IMR-90 (cell line): ENCODE data around the gene LDHAL6B. TPM values are rescaled to one million over a fixed set of nuclear protein-coding genes. Genes with fewer than 3 reads are reported as not detected.
A peak's percentile ranks its signal among the peaks of the same experiment; 100 is the strongest.

ENCODE experiments used
- ATAC-seq: fragments of 200-7000 bp; cut with Tn5 transposase; 2 replicates; pipeline ENCODE4 v1.9.1; 2020; ENCODE audit warnings: low read depth, mild to moderate bottlenecking, moderate library complexity
- BruUV-seq: library from RNA; stranded (reverse); fragments of 400-500 nt; replicated peaks from 2 replicates; lab custom pipeline; 2021; lab: Mats Ljungman, UMichigan
- CTCF ChIA-PET: fragments of 300-600 bp; formaldehyde crosslinking; extraction: SDS; loops from one replicate; lab custom pipeline; 2021; ENCODE audit warnings: antibody characterized with exemption; lab: Yijun Ruan, JAX
- POLR2A ChIA-PET: fragments of 300-600 bp; sonication (Branson Sonifier 250); formaldehyde crosslinking; loops from one replicate; lab custom pipeline; 2022; ENCODE audit warnings: antibody characterized with exemption; ENCODE audit not compliant: unreplicated experiment; lab: Charles Lee
- DNase-seq: peaks from one replicate; pipeline ENCODE4 v3.0.0; 2013
- H2AFZ ChIP-seq: replicated peaks from 2 replicates; pipeline ENCODE3; 2013; ENCODE audit warnings: low read length, mild to moderate bottlenecking; ENCODE audit not compliant: poor library complexity
- H2AK5ac ChIP-seq: 2 replicates; pipeline ENCODE4 v1.6.1; 2013; ENCODE audit warnings: low read depth, low read length, inconsistent platforms
- H2AK9ac ChIP-seq: replicated peaks from 2 replicates; pipeline ENCODE3; 2013; ENCODE audit warnings: mild to moderate bottlenecking, low read depth, low read length, moderate library complexity; ENCODE audit not compliant: poor library complexity
- H2BK120ac ChIP-seq: 2 replicates; pipeline ENCODE4 v1.6.1; 2013; ENCODE audit warnings: low read depth, low read length, inconsistent platforms
- H2BK15ac ChIP-seq: 3 replicates; pipeline ENCODE4 v1.6.1; 2013; ENCODE audit warnings: low read depth, low read length, inconsistent platforms
- H2BK20ac ChIP-seq: 2 replicates; pipeline ENCODE4 v1.6.1; 2013; ENCODE audit warnings: low read depth, mild to moderate bottlenecking, inconsistent platforms, low read length, moderate library complexity
- H2BK5ac ChIP-seq: 2 replicates; pipeline ENCODE4 v1.6.1; 2013; ENCODE audit warnings: mild to moderate bottlenecking, low read depth, low read length, inconsistent platforms; ENCODE audit not compliant: poor library complexity, severe bottlenecking
- H3K14ac ChIP-seq: replicated peaks from 2 replicates; pipeline ENCODE4 v1.6.1; 2013; ENCODE audit warnings: low read depth, low read length, inconsistent platforms
- H3K18ac ChIP-seq: 2 replicates; pipeline ENCODE4 v1.6.1; 2013; ENCODE audit warnings: low read depth, low read length, control low read depth
- H3K23ac ChIP-seq: 2 replicates; pipeline ENCODE4 v1.6.1; 2013; ENCODE audit warnings: low read depth, low read length, inconsistent platforms
- H3K27ac ChIP-seq: 2 replicates; pipeline ENCODE4 v1.5.1; 2013; ENCODE audit warnings: mild to moderate bottlenecking, control low read depth, low read length; ENCODE audit not compliant: insufficient read depth
- H3K27me3 ChIP-seq: 2 replicates; pipeline ENCODE4 v1.6.1; 2013; ENCODE audit warnings: low read length; ENCODE audit not compliant: control insufficient read depth, insufficient read depth
- H3K36me3 ChIP-seq: 2 replicates; pipeline ENCODE4 v1.6.1; 2013; ENCODE audit warnings: low read length, mixed read lengths; ENCODE audit not compliant: control insufficient read depth, insufficient read depth
- H3K4ac ChIP-seq: 2 replicates; pipeline ENCODE4 v1.6.1; 2013; ENCODE audit warnings: low read depth, low read length, inconsistent platforms
- H3K4me1 ChIP-seq: 2 replicates; pipeline ENCODE4 v1.6.1; 2013; ENCODE audit warnings: low read length, mixed read lengths; ENCODE audit not compliant: control insufficient read depth, insufficient read depth
- H3K4me2 ChIP-seq: 2 replicates; pipeline ENCODE4 v1.6.1; 2013; ENCODE audit warnings: low read depth, mild to moderate bottlenecking, control low read depth, low read length, moderate library complexity
- H3K4me3 ChIP-seq: 2 replicates; pipeline ENCODE4 v1.5.1; 2013; ENCODE audit warnings: low read depth, mild to moderate bottlenecking, control low read depth, low read length, moderate library complexity; ENCODE audit not compliant: insufficient read depth
- H3K56ac ChIP-seq: 2 replicates; pipeline ENCODE4 v1.6.1; 2013; ENCODE audit warnings: low read length, inconsistent platforms; ENCODE audit not compliant: insufficient read depth; ENCODE audit errors: extremely low read depth
- H3K79me1 ChIP-seq, 2 experiments: 2 replicates each; pipeline ENCODE4 v1.6.1; 2013; ENCODE audit warnings: low read length in 2 of 2, inconsistent platforms in 1 of 2, low read depth in 1 of 2
- H3K9ac ChIP-seq: 2 replicates; pipeline ENCODE4 v1.6.1; 2013; ENCODE audit warnings: low read depth, low read length, control low read depth
- H3K9me1 ChIP-seq: 2 replicates; pipeline ENCODE4 v1.6.1; 2013; ENCODE audit warnings: low read length, inconsistent platforms; ENCODE audit not compliant: insufficient read depth
- H3K9me3 ChIP-seq: 2 replicates; pipeline ENCODE4 v1.6.1; 2013; ENCODE audit warnings: low read length; ENCODE audit not compliant: control insufficient read depth, insufficient read depth
- H4K20me1 ChIP-seq: 2 replicates; pipeline ENCODE4 v1.6.1; 2013; ENCODE audit warnings: low read length, inconsistent platforms; ENCODE audit not compliant: insufficient read depth
- H4K5ac ChIP-seq: 2 replicates; pipeline ENCODE4 v1.6.1; 2013; ENCODE audit warnings: mild to moderate bottlenecking, low read depth, low read length, control low read depth
- H4K8ac ChIP-seq, 2 experiments: 2 replicates each; pipeline ENCODE4 v1.6.1; 2013; ENCODE audit warnings: low read depth in 2 of 2, low read length in 2 of 2, control low read depth in 1 of 2, inconsistent platforms in 1 of 2
- H4K91ac ChIP-seq: 2 replicates; pipeline ENCODE4 v1.6.1; 2013; ENCODE audit warnings: low read depth, low read length, inconsistent platforms; ENCODE audit not compliant: insufficient read depth
- CEBPB ChIP-seq: IDR thresholded peaks from 2 replicates; pipeline ENCODE4 v1.6.1; 2012; ENCODE audit warnings: low read depth, low read length, improper control_type of control experiment
- FOS ChIP-seq: fragments of 150-350 bp; IDR thresholded peaks from 2 replicates; pipeline ENCODE4 v1.6.1; 2016; ENCODE audit warnings: low read depth, low read length
- MAFK ChIP-seq: IDR thresholded peaks from 2 replicates; pipeline ENCODE4 v1.6.1; 2012; ENCODE audit warnings: low read depth, low read length, improper control_type of control experiment
- MAZ ChIP-seq: IDR thresholded peaks from 2 replicates; pipeline ENCODE4 v1.6.1; 2012; ENCODE audit warnings: low read depth, mild to moderate bottlenecking, low read length, improper control_type of control experiment, moderate library complexity, borderline replicate concordance
- MXI1 ChIP-seq: IDR thresholded peaks from 2 replicates; pipeline ENCODE4 v1.6.1; 2012; ENCODE audit warnings: low read depth, mild to moderate bottlenecking, low read length, moderate library complexity, borderline replicate concordance
- NFE2L2 ChIP-seq: fragments of 150-350 bp; IDR thresholded peaks from 2 replicates; pipeline ENCODE4 v1.6.1; 2016; ENCODE audit warnings: low read depth, mild to moderate bottlenecking, low read length
- RAD21 ChIP-seq: IDR thresholded peaks from 2 replicates; pipeline ENCODE4 v1.6.1; 2012; ENCODE audit warnings: low read length, improper control_type of control experiment
- RCOR1 ChIP-seq: IDR thresholded peaks from 2 replicates; pipeline ENCODE4 v1.6.1; 2012; ENCODE audit warnings: mild to moderate bottlenecking, low read length, improper control_type of control experiment; ENCODE audit not compliant: insufficient replicate concordance
- RFX5 ChIP-seq: IDR thresholded peaks from 2 replicates; pipeline ENCODE4 v1.8.0; 2012; ENCODE audit warnings: low read depth, mild to moderate bottlenecking, low read length, moderate library complexity
- SMC3 ChIP-seq: fragments of 150-350 bp; IDR thresholded peaks from 2 replicates; pipeline ENCODE4 v1.6.1; 2016; ENCODE audit warnings: low read depth, mild to moderate bottlenecking, antibody characterized with exemption, low read length, moderate library complexity
- WGBS, 2 experiments: methylation state at CpG; one replicate each; pipeline versions ENCODE4 v1.1.5 to v1.1.7; 2013; ENCODE audit warnings: missing lambda C conversion rate in 2 of 2; ENCODE audit not compliant: insufficient read length in 1 of 2; ENCODE audit errors: extremely low coverage in 2 of 2; 5-methylcytosine and 5-hydroxymethylcytosine counted together
- dilution Hi-C: fragments of 300-500 bp; cut with HindIII; formaldehyde crosslinking; loops from one replicate; pipeline ENCODE4 v1.14.3; 2018; ENCODE audit warnings: low sequenced_read_pairs; ENCODE audit not compliant: unreplicated experiment
- in situ Hi-C: fragments of 300-500 bp; cut with MboI; formaldehyde crosslinking; loops from 3 replicates; pipeline ENCODE4 v1.14.3; 2019; ENCODE audit warnings: low sequenced_read_pairs, inconsistent platforms, mixed read lengths
- intact Hi-C: fragments of 100-400 bp; cut with micrococcal nuclease; formaldehyde crosslinking; loops from 2 replicates; pipeline ENCODE4 v1.10.0; 2022
- polyA plus RNA-seq, 3 experiments: library from polyadenylated mRNA; depleted of rRNA; stranded (reverse); fragments of >200 nt; gene quantifications; 2 replicates each; pipeline ENCODE4 v1.2.3, GENCODE V29; 2012; ENCODE audit warnings: low replicate concordance in 1 of 3
- total RNA-seq: library from RNA; depleted of rRNA; stranded (reverse); fragments of >200 nt; gene quantifications from 2 replicates; pipeline ENCODE4 v1.2.3, GENCODE V29; 2012
- TF ChIP-seq, protein P1 (sequence below): fragments of 150-350 bp; IDR thresholded peaks from 2 replicates; pipeline ENCODE4 v1.6.1; 2016; ENCODE audit warnings: low read depth, mild to moderate bottlenecking, low read length, moderate library complexity, borderline replicate concordance
- TF ChIP-seq, protein P2 (sequence below): conservative IDR thresholded peaks from 2 replicates; pipeline ENCODE4 v1.5.1; 2012; ENCODE audit warnings: mild to moderate bottlenecking, low read depth, low read length, improper control_type of control experiment
- TF ChIP-seq, protein P3 (sequence below): fragments of 150-350 bp; IDR thresholded peaks from 2 replicates; pipeline ENCODE4 v1.6.1; 2017; ENCODE audit warnings: mild to moderate bottlenecking, antibody characterized with exemption, low read length, low read depth

The LDHAL6B gene
- total and polyA plus RNA-seq, 2 of the 4 experiments (the other 2 are of a cell fraction), result not detected

DNA sequence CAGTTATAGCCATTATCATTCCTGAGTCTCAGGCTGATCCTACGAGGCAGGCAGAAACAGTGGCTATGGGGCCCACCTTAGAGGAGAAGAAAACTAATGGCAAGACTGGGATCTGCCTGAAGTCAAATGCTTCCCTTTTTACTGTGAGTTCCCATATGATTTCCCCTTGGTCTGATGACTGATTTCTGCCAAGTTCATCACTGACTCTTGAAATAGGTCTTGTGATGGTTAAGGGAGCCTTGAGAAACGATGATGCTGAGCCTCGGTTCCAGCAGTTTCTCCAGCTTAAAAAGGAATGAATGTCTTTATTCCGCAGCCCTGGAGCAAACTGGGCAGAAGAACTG lies 29.4 kb upstream of the LDHAL6B start:
- Histone ChIP-seq H2BK5ac (no peak overlapping the region), H2AK5ac (no peak overlapping the region), H3K36me3 (peaks cover 9% of the 10 kb centered on the region), H2BK15ac (no peak overlapping the region; the same call in 2 of the 3 replicates), H3K18ac (no peak overlapping the region), H3K9me3 (peaks cover 4% of the 10 kb centered on the region; the same call in 1 of the 2 replicates), H3K9me1 (peaks cover 3% of the 10 kb centered on the region; the same call in 1 of the 2 replicates), H2AK9ac (no peak overlapping the region), H3K79me1 (peaks cover 0 to 6% of the 10 kb centered on the region in 2 experiments; a peak in 1 of 4 replicates), H2BK20ac (peak overlapping the region; percentile 10; the same call in 1 of the 2 replicates), H4K5ac (no peak overlapping the region), H3K23ac (no peak overlapping the region), H3K56ac (no peak overlapping the region), H3K9ac (no peak overlapping the region), H3K27me3 (no peaks in the 10 kb centered on the region), H3K4me2 (no peak overlapping the region), H3K14ac (no peak overlapping the region; the same call in 1 of the 2 replicates), H3K4ac (peak overlapping the region; percentile 5; the same call in 1 of the 2 replicates), H3K4me1 (peaks cover 10% of the 10 kb centered on the region), H3K4me3 (no peak overlapping the region), H4K20me1 (peaks cover 11% of the 10 kb centered on the region), H4K91ac (peak overlapping the region; percentile 40; the same call in 1 of the 2 replicates), H2BK120ac (no peak overlapping the region), H2AFZ (no peak overlapping the region), H3K27ac (no peak overlapping the region), H4K8ac (no peak overlapping the region)
- TF ChIP-seq NFE2L2, result no peak
- TF ChIP-seq CEBPB, result no peak
- no peak for TF ChIP-seq MXI1
- TF ChIP-seq, protein P1, sequence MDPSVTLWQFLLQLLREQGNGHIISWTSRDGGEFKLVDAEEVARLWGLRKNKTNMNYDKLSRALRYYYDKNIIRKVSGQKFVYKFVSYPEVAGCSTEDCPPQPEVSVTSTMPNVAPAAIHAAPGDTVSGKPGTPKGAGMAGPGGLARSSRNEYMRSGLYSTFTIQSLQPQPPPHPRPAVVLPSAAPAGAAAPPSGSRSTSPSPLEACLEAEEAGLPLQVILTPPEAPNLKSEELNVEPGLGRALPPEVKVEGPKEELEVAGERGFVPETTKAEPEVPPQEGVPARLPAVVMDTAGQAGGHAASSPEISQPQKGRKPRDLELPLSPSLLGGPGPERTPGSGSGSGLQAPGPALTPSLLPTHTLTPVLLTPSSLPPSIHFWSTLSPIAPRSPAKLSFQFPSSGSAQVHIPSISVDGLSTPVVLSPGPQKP, result no peak
- no peak for TF ChIP-seq MAFK
- no peak for TF ChIP-seq FOS
- TF ChIP-seq RFX5, result no peak
- TF ChIP-seq, protein P2, sequence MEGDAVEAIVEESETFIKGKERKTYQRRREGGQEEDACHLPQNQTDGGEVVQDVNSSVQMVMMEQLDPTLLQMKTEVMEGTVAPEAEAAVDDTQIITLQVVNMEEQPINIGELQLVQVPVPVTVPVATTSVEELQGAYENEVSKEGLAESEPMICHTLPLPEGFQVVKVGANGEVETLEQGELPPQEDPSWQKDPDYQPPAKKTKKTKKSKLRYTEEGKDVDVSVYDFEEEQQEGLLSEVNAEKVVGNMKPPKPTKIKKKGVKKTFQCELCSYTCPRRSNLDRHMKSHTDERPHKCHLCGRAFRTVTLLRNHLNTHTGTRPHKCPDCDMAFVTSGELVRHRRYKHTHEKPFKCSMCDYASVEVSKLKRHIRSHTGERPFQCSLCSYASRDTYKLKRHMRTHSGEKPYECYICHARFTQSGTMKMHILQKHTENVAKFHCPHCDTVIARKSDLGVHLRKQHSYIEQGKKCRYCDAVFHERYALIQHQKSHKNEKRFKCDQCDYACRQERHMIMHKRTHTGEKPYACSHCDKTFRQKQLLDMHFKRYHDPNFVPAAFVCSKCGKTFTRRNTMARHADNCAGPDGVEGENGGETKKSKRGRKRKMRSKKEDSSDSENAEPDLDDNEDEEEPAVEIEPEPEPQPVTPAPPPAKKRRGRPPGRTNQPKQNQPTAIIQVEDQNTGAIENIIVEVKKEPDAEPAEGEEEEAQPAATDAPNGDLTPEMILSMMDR, result no peak
- TF ChIP-seq SMC3, result no peak
- TF ChIP-seq RCOR1, result no peak
- no peak for TF ChIP-seq MAZ
- no peak for TF ChIP-seq RAD21
- TF ChIP-seq, protein P3, sequence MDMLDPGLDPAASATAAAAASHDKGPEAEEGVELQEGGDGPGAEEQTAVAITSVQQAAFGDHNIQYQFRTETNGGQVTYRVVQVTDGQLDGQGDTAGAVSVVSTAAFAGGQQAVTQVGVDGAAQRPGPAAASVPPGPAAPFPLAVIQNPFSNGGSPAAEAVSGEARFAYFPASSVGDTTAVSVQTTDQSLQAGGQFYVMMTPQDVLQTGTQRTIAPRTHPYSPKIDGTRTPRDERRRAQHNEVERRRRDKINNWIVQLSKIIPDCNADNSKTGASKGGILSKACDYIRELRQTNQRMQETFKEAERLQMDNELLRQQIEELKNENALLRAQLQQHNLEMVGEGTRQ, result no peak
- intact Hi-C loops, result loop anchor here (5.0 kb wide), 1 partner anchor 45 kb away; no protein-coding TSS in a partner anchor
- CTCF ChIA-PET, result no interaction called here
- ATAC-seq, result no peak
- POLR2A ChIA-PET, result no interaction called here
- WGBS, 2 experiments, result 80% methylated on average over 1 of the region's 4 CpGs; no CpG with 5 or more reads in 1 of the 2 experiments
- dilution Hi-C loops, result no loop called here
- BruUV-seq, result no TSS peak
- in situ Hi-C loops, result loop anchor here (10.0 kb wide), 1 partner anchor 198 kb away; the partner anchor contains the start of gene MYO1E
- DNase-seq, result no peak
